Measurements from ENCODE around the gene MGMT.

Gene MGMT

DNA sequence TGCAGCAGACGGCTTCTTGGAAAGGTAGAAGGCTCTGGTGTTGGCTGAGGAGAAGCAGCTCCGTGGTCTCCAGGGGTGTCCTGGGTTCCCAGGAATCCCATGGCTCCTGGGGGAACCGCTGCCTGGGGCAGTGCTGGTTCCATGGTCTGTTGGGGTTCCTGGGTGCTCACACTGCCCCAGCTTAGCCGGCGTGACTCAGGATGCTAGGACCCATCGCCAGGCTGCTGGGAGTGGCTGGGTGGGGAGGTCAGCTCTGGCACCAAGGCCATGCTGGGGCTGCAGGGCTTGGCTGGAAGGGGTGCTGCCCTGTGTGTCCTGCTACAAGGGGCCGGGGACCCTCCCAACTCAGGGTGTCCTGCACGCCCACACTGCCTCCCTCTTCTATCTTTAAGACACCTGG is 9.4 kb downstream of the MGMT start:
- Histone ChIP-seq H3K4me3 (ENCODE audit: insufficient read length, low read depth) (no peak overlapping the region), H3K27me3 (ENCODE audit: insufficient read depth, insufficient read length) (no peaks in the 10 kb centered on the region), H3K9me3 (ENCODE audit: insufficient read depth, low read length) (no peaks in the 10 kb centered on the region), H3K4me1 (ENCODE audit: insufficient read depth, insufficient read length) (peaks cover 2% of the 10 kb centered on the region), H3K36me3 (ENCODE audit: insufficient read depth, insufficient read length, low read length) (no peaks in the 10 kb centered on the region), H3K9ac (ENCODE audit: insufficient read length, low read depth) (no peak overlapping the region)
- no peak for TF ChIP-seq YY1 (IDR thresholded peaks at IDR 0.05; ENCODE audit: insufficient read depth, insufficient read length)
- DNase-seq (ENCODE audit: low read depth, low spot score): no peak

DNA sequence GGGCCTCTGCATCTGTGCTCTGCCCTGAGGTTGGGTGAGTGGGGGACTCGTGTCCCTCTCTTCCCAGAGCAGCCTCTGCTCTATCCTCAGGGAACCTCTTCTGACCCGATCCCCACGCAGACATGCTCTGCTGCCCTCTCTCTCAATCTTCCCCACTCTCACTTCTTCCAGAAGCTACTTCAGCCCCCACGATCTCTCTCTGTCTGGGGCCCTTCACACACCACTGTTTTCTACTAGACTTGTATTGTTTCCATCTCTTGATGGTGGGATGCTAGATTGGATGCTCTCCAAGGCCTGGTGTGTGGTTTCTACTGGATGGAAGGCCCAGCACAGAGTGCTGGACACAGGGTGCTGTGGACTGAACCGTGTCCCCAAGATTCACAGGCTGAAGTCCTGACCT is 10.0 kb downstream of the MGMT start:
- TF ChIP-seq YY1 (IDR thresholded peaks at IDR 0.05; ENCODE audit: insufficient read depth, insufficient read length) (no peak), SUZ12 (IDR thresholded peaks at IDR 0.05; ENCODE audit: extremely low read depth, insufficient read depth, insufficient read length) (no peak), ZNF274 (IDR thresholded peaks at IDR 0.05; ENCODE audit: low read depth, low read length) (no peak)
- Histone ChIP-seq H3K4me1 (ENCODE audit: insufficient read depth, insufficient read length) (peaks cover 2% of the 10 kb centered on the region), H3K36me3 (ENCODE audit: insufficient read depth, insufficient read length, low read length) (no peaks in the 10 kb centered on the region), H3K9me3 (ENCODE audit: insufficient read depth, low read length) (no peaks in the 10 kb centered on the region), H3K4me3 (ENCODE audit: insufficient read length, low read depth) (no peak overlapping the region), H3K27me3 (ENCODE audit: insufficient read depth, insufficient read length) (no peaks in the 10 kb centered on the region), H3K9ac (ENCODE audit: insufficient read length, low read depth) (no peak overlapping the region)
- DNase-seq (ENCODE audit: low read depth, low spot score): no peak

DNA sequence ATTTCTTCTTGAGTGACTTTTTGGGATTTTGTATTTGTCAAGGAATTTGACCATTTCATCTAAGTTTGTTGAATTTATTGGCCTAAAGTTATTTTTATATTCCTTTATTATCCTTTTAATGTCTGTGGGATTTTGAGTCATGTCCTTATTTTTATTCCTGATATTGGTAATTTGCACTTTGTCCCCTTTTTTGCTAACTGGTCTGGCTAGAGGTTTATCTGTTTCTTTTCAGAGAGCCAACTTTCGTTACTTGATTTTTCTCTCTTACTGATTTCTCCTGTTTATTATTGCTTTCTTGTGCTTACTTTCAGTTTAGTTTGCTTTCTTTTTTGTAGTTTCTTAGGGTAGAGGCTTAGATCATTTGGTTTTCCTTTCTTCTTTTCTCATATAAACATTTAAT is 14.6 kb downstream of the MGMT start:
- no peaks in the 10 kb centered on the region for H3K27me3 ChIP-seq (ENCODE audit: insufficient read depth, insufficient read length)
- H3K9ac ChIP-seq (ENCODE audit: insufficient read length, low read depth): no peak overlapping the region
- H3K4me3 ChIP-seq (ENCODE audit: insufficient read length, low read depth): no peak overlapping the region
- peaks cover 26% of the 10 kb centered on the region for H3K9me3 ChIP-seq (ENCODE audit: insufficient read depth, low read length)
- TF ChIP-seq YY1 (IDR thresholded peaks at IDR 0.05; ENCODE audit: insufficient read depth, insufficient read length) (no peak), ZNF274 (IDR thresholded peaks at IDR 0.05; ENCODE audit: low read depth, low read length) (no peak), SUZ12 (IDR thresholded peaks at IDR 0.05; ENCODE audit: extremely low read depth, insufficient read depth, insufficient read length) (no peak)
- DNase-seq (ENCODE audit: low read depth, low spot score): no peak
- no peaks in the 10 kb centered on the region for H3K36me3 ChIP-seq (ENCODE audit: insufficient read depth, insufficient read length, low read length)
- H3K4me1 ChIP-seq (ENCODE audit: insufficient read depth, insufficient read length): no peaks in the 10 kb centered on the region

DNA sequence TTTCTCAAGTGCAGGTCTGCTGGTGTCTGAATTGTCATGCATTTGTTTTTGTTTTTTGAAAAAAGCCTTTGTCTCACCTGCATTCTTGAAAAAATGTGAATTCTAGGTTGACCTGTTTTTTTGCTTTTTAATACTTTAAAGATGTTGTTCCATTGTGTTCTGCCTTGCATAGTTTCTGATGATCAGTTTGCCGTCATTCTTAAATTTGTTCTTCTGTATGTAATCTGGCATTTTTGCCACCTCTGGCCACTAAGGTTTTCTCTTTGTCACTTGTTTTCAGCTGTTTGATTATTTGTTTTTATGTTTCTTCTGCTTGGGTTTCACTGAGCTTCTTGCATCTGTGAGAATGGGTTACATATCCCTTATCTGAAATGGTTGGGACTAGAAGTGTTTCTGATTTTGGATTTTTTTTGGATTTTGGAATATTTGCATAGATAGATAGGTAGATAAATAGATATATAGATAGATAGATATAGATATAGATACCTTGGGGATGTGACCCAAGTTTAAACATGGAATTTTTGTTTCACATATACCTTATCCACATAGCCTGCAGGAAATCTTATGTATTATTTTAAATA is 16.5 kb downstream of the MGMT start:
- TF ChIP-seq SUZ12 (IDR thresholded peaks at IDR 0.05; ENCODE audit: extremely low read depth, insufficient read depth, insufficient read length) (no peak), YY1 (IDR thresholded peaks at IDR 0.05; ENCODE audit: insufficient read depth, insufficient read length) (no peak), ZNF274 (IDR thresholded peaks at IDR 0.05; ENCODE audit: low read depth, low read length) (no peak)
- Histone ChIP-seq H3K36me3 (ENCODE audit: insufficient read depth, insufficient read length, low read length) (no peaks in the 10 kb centered on the region), H3K4me1 (ENCODE audit: insufficient read depth, insufficient read length) (no peaks in the 10 kb centered on the region), H3K4me3 (ENCODE audit: insufficient read length, low read depth) (no peak overlapping the region), H3K9ac (ENCODE audit: insufficient read length, low read depth) (no peak overlapping the region), H3K9me3 (ENCODE audit: insufficient read depth, low read length) (peaks cover 26% of the 10 kb centered on the region), H3K27me3 (ENCODE audit: insufficient read depth, insufficient read length) (no peaks in the 10 kb centered on the region)
- DNase-seq (ENCODE audit: low read depth, low spot score): no peak

DNA sequence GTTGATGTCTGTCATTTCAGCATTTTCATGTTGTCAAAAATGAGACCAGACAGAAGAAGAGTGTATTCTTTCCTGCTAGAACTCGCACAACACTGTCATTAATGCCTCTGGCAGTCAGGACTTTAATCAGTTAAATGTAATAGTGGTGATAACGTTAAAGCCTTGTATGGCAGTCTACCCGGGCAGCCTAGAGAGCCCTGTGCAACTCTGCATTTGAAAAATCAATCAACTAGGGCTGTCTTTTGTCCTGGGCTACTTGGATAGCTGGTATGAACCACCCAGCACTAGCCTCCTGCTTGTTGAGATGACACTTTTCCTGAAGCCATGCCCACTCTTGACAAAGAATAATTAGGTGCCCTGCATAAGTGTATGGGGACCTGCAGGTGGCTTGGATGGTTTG is 19.8 kb downstream of the MGMT start:
- H3K4me3 ChIP-seq (ENCODE audit: insufficient read length, low read depth): no peak overlapping the region
- H3K36me3 ChIP-seq (ENCODE audit: insufficient read depth, insufficient read length, low read length): no peaks in the 10 kb centered on the region
- H3K27me3 ChIP-seq (ENCODE audit: insufficient read depth, insufficient read length): no peaks in the 10 kb centered on the region
- peaks cover 42% of the 10 kb centered on the region for H3K9me3 ChIP-seq (ENCODE audit: insufficient read depth, low read length)
- H3K4me1 ChIP-seq (ENCODE audit: insufficient read depth, insufficient read length): no peaks in the 10 kb centered on the region
- TF ChIP-seq SUZ12 (IDR thresholded peaks at IDR 0.05; ENCODE audit: extremely low read depth, insufficient read depth, insufficient read length) (no peak), YY1 (IDR thresholded peaks at IDR 0.05; ENCODE audit: insufficient read depth, insufficient read length) (no peak), ZNF274 (IDR thresholded peaks at IDR 0.05; ENCODE audit: low read depth, low read length) (no peak)
- no peak for DNase-seq (ENCODE audit: low read depth, low spot score)
- no peak overlapping the region for H3K9ac ChIP-seq (ENCODE audit: insufficient read length, low read depth)

DNA sequence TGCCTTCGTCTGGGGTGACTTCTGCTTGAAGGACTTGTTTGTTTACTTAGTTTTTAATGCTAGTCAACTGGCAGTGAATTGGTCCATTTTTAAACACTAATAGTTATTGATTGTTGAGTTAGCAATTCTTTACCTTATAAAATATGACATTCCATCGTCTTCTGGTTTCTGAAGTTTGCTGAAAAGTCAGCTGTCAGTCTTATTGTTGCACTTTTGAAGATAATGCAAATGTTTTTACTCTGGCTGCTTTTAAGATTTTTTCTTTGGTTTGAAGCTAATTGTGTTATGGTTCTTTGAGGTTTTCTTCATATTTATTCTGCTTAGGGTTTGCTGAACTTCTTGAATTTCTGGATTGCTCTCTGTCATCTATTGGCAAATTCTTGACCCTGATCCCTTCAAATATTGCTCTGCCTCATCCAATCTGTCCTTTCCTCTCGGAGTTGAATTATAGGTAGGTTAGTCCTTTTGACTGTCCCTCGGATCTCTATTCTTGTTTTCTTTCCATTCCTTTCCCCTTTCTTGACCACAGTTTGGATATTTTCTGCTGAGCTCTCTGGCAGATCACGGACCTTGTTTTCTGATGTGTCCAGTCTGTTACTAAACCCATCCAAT is 24.2 kb downstream of the MGMT start:
- Histone ChIP-seq H3K9ac (ENCODE audit: insufficient read length, low read depth) (no peak overlapping the region), H3K27me3 (ENCODE audit: insufficient read depth, insufficient read length) (no peaks in the 10 kb centered on the region), H3K4me1 (ENCODE audit: insufficient read depth, insufficient read length) (no peaks in the 10 kb centered on the region), H3K36me3 (ENCODE audit: insufficient read depth, insufficient read length, low read length) (no peaks in the 10 kb centered on the region), H3K4me3 (ENCODE audit: insufficient read length, low read depth) (no peak overlapping the region), H3K9me3 (ENCODE audit: insufficient read depth, low read length) (peaks cover 29% of the 10 kb centered on the region)
- TF ChIP-seq ZNF274 (IDR thresholded peaks at IDR 0.05; ENCODE audit: low read depth, low read length) (no peak), SUZ12 (IDR thresholded peaks at IDR 0.05; ENCODE audit: extremely low read depth, insufficient read depth, insufficient read length) (no peak), YY1 (IDR thresholded peaks at IDR 0.05; ENCODE audit: insufficient read depth, insufficient read length) (no peak)
- no peak for DNase-seq (ENCODE audit: low read depth, low spot score)

DNA sequence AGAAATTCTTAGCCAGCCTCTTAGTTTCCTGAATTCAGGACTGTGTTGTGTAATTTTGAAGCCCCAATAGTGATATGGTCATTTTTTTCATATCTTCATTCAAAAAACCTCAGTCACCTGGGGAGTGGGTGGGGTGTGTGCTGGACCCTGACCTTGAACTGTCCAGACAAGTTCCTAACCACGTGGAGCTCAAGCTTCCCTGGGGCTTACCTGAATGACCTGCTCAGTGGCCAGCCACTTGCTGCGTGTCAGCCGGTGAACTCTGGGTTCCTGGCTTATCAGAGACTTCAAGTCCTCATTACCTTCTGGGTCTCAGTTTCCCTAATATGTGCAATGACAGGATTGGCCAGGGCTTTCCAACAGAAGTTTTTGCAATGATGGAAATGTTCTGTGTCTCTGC is 27.1 kb downstream of the MGMT start:
- no peak for DNase-seq (ENCODE audit: low read depth, low spot score)
- Histone ChIP-seq H3K27me3 (ENCODE audit: insufficient read depth, insufficient read length) (no peaks in the 10 kb centered on the region), H3K4me1 (ENCODE audit: insufficient read depth, insufficient read length) (no peaks in the 10 kb centered on the region), H3K4me3 (ENCODE audit: insufficient read length, low read depth) (no peak overlapping the region), H3K9me3 (ENCODE audit: insufficient read depth, low read length) (peaks cover 47% of the 10 kb centered on the region), H3K36me3 (ENCODE audit: insufficient read depth, insufficient read length, low read length) (no peaks in the 10 kb centered on the region), H3K9ac (ENCODE audit: insufficient read length, low read depth) (no peak overlapping the region)
- TF ChIP-seq ZNF274 (IDR thresholded peaks at IDR 0.05; ENCODE audit: low read depth, low read length): no peak
